K562 (cell line): ENCODE data around the gene FAM187B. TPM values are rescaled to one million over a fixed set of nuclear protein-coding genes. Genes with fewer than 3 reads are reported as not detected.
A peak's percentile ranks its signal among the peaks of the same experiment; 100 is the strongest.

Experiments
- BRF1 ChIP-seq: IDR thresholded peaks from 3 replicates; pipeline ENCODE4 v1.6.1; 2011; ENCODE audit warnings: borderline replicate concordance, mild to moderate bottlenecking; ENCODE audit not compliant: insufficient read length; ENCODE audit errors: extremely low read depth
- DMBX1 ChIP-seq: fragments of 250-450 bp; sonication (Bioruptor Pico); IDR thresholded peaks from 2 replicates; pipeline ENCODE4 v1.8.0; 2022; ENCODE audit warnings: inconsistent platforms, mild to moderate bottlenecking, moderate library complexity, borderline replicate concordance
- ESRRB ChIP-seq: fragments of 250-450 bp; sonication (Bioruptor Pico); IDR thresholded peaks from 2 replicates; pipeline ENCODE4 v1.5.0; 2020; ENCODE audit warnings: mild to moderate bottlenecking, moderate library complexity, borderline replicate concordance
- ETV6 ChIP-seq, 3 experiments: fragments of 150-350 bp in 1 of 3; sonication (generic) in 1 of 3; formaldehyde crosslinking in 1 of 3; IDR thresholded peaks; 2 replicates each; pipeline versions ENCODE4 v1.6.1 to v1.8.0; 2014 to 2022; ENCODE audit warnings: borderline replicate concordance in 2 of 3, low read depth in 2 of 3, antibody characterized with exemption in 1 of 3, low read length in 1 of 3, mild to moderate bottlenecking in 1 of 3, missing genetic modification reagents in 1 of 3
- FOXP4 ChIP-seq: sonication (generic); formaldehyde crosslinking; IDR thresholded peaks from 2 replicates; pipeline ENCODE4 v1.8.0; 2022; ENCODE audit warnings: mild to moderate bottlenecking, missing genetic modification reagents, borderline replicate concordance
- GABPB2 ChIP-seq: fragments of 250-450 bp; sonication (Bioruptor Pico); conservative IDR thresholded peaks from 2 replicates; pipeline ENCODE4 v1.5.1; 2021; ENCODE audit warnings: mild to moderate bottlenecking
- HDAC1 ChIP-seq, 2 experiments: fragments of 450-650 bp; IDR thresholded peaks; 2 replicates each; pipeline ENCODE4 v1.6.1; 2016 to 2017; ENCODE audit warnings: inconsistent platforms in 1 of 2, mild to moderate bottlenecking in 1 of 2, moderate library complexity in 1 of 2
- MECOM ChIP-seq: fragments of 250-450 bp; sonication (Bioruptor Pico); IDR thresholded peaks from 2 replicates; pipeline ENCODE4 v1.8.0; 2022; ENCODE audit warnings: inconsistent platforms
- NR0B1 ChIP-seq: fragments of 450-650 bp; IDR thresholded peaks from one replicate; pipeline ENCODE4 v1.6.1; 2018; ENCODE audit warnings: mild to moderate bottlenecking, moderate library complexity; ENCODE audit not compliant: partially characterized antibody
- NR2C2 ChIP-seq, 2 experiments: fragments of 200-800 bp in 1 of 2; sonication (Bioruptor generic) in 1 of 2; sonication (generic) in 1 of 2; formaldehyde crosslinking in 1 of 2; IDR thresholded peaks; 2 replicates each; pipeline versions ENCODE4 v1.6.1 to v1.8.0; 2016 to 2022; ENCODE audit warnings: mild to moderate bottlenecking in 1 of 2, missing compliant biosample characterization in 1 of 2, missing genetic modification characterization in 1 of 2, missing genetic modification reagents in 1 of 2
- OTX1 ChIP-seq: fragments of 450-650 bp; formaldehyde crosslinking; IDR thresholded peaks from 2 replicates; pipeline ENCODE4 v1.4.0; 2022; ENCODE audit warnings: mild to moderate bottlenecking
- PTRF ChIP-seq: fragments of 450-650 bp; IDR thresholded peaks from 2 replicates; pipeline ENCODE4 v1.6.1; 2016; ENCODE audit warnings: mild to moderate bottlenecking, missing genetic modification characterization, missing compliant biosample characterization
- RAD21 ChIP-seq, 2 experiments: fragments of 250-450 bp in 1 of 2; fragments of 450-650 bp in 1 of 2; sonication (Bioruptor Pico) in 1 of 2; formaldehyde crosslinking in 1 of 2; IDR thresholded peaks in 1 of 2; conservative IDR thresholded peaks in 1 of 2; 2 replicates each; pipeline versions ENCODE4 v1.4.0 to v1.8.0; 2020 to 2022; ENCODE audit warnings: mild to moderate bottlenecking in 2 of 2, moderate library complexity in 1 of 2
- RBM39 ChIP-seq: fragments of 200-400 bp; formaldehyde crosslinking; optimal IDR thresholded peaks from 2 replicates; pipeline ENCODE3; 2018; ENCODE audit warnings: low read depth, low read length
- RFX7 ChIP-seq: fragments of 250-450 bp; sonication (Bioruptor Pico); IDR thresholded peaks from 2 replicates; pipeline ENCODE4 v1.5.1; 2021; ENCODE audit warnings: mild to moderate bottlenecking
- SETDB1 ChIP-seq: IDR thresholded peaks from one replicate; pipeline ENCODE4 v1.6.1; 2012; ENCODE audit warnings: low read length, control low read depth, inconsistent platforms
- TAF1 ChIP-seq: IDR thresholded peaks from 2 replicates; pipeline ENCODE4 v1.6.1; 2011; ENCODE audit warnings: mild to moderate bottlenecking, low read length, moderate library complexity; ENCODE audit not compliant: insufficient read depth, control insufficient read depth, severe bottlenecking; ENCODE audit errors: extremely low read depth
- ZNF175 ChIP-seq: fragments of 200-800 bp; sonication (Bioruptor generic); IDR thresholded peaks from 2 replicates; pipeline ENCODE4 v1.6.1; 2016; ENCODE audit warnings: low read depth, mild to moderate bottlenecking, missing genetic modification characterization, missing compliant biosample characterization
- ZNF184 ChIP-seq: sonication (generic); formaldehyde crosslinking; IDR thresholded peaks from 2 replicates; pipeline ENCODE4 v1.5.0; 2020; ENCODE audit warnings: missing genetic modification reagents
- ZNF41 ChIP-seq: fragments of 250-450 bp; sonication (Bioruptor Pico); conservative IDR thresholded peaks from 2 replicates; pipeline ENCODE4 v1.4.0; 2020; ENCODE audit warnings: mild to moderate bottlenecking
- polyA plus RNA-seq, 8 experiments: library from polyadenylated mRNA; depleted of rRNA in 4 of 8; stranded (reverse) in 5 of 8; unstranded in 3 of 8; fragments of >200 nt; fragmentation: Nextera tagmentation in 2 of 8; fragmentation: Illumina TruSeq in 1 of 8; extraction: Ambion mirVana in 2 of 8; extraction: Trizol in 1 of 8; gene quantifications; 2 replicates each; pipeline versions ENCODE4 v1.2.1 to v1.2.3, GENCODE V29; 2011 to 2014; ENCODE audit warnings: inconsistent platforms in 1 of 8, missing spikeins in 1 of 8
- total RNA-seq, 7 experiments: library from RNA; depleted of rRNA in 6 of 7; stranded (reverse); fragments of >200 nt in 6 of 7; fragmentation: Illumina TruSeq in 2 of 7; extraction: Trizol in 2 of 7; gene quantifications; 2 replicates each; pipeline versions ENCODE4 v1.2.1 to v1.2.3, GENCODE V29; 2011 to 2021; ENCODE audit warnings: low replicate concordance in 1 of 7
- TF ChIP-seq, protein P1 (sequence below): fragments of 450-650 bp; conservative IDR thresholded peaks from 2 replicates; pipeline ENCODE4 v1.6.1; 2016; ENCODE audit warnings: missing genetic modification characterization, low read depth, mild to moderate bottlenecking, missing compliant biosample characterization, moderate library complexity

The FAM187B gene
- total and polyA plus RNA-seq, 9 of the 15 experiments (the other 6 are each of a cell fraction or from before 2014, with no cell fraction given), result 0.04 to 0.09 TPM; not detected in 7

- TF ChIP-seq, protein P1, sequence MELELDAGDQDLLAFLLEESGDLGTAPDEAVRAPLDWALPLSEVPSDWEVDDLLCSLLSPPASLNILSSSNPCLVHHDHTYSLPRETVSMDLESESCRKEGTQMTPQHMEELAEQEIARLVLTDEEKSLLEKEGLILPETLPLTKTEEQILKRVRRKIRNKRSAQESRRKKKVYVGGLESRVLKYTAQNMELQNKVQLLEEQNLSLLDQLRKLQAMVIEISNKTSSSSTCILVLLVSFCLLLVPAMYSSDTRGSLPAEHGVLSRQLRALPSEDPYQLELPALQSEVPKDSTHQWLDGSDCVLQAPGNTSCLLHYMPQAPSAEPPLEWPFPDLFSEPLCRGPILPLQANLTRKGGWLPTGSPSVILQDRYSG (tag), result peak; percentile 84
- TF ChIP-seq RFX7 (CRISPR knock-in tag), result no peak
- TF ChIP-seq OTX1 (CRISPR knock-in tag), result no peak
- no peak for TF ChIP-seq HDAC1 (IDR thresholded peaks at IDR 0.05)
- no peak for TF ChIP-seq FOXP4 (CRISPR knock-in tag)
- no peak for TF ChIP-seq SETDB1
- no peak for TF ChIP-seq BRF1
- TF ChIP-seq DMBX1 (CRISPR knock-in tag), result peak; percentile 75; the same call in 1 of the 2 replicates
- TF ChIP-seq TAF1, result no peak
- TF ChIP-seq RAD21 (CRISPR knock-in tag; conservative IDR thresholded peaks at IDR 0.05 in 1 of 2, IDR thresholded peaks at IDR 0.05 in 1 of 2), result no peak
- no peak for TF ChIP-seq ZNF41
- peak; percentile 83; the same call in 1 of the 2 replicates for TF ChIP-seq ZNF175
- 0 out of 2 replicates have a peak, but pooled peaks have one; percentile 21 for TF ChIP-seq MECOM (CRISPR knock-in tag)
- TF ChIP-seq NR2C2 (CRISPR knock-in tag; IDR thresholded peaks at IDR 0.05), result no peak
- peak; percentile 54; the same call in 1 of the 2 replicates for TF ChIP-seq NR2C2 (tag; IDR thresholded peaks at IDR 0.05)
- TF ChIP-seq ZNF184 (CRISPR knock-in tag), result no peak
- TF ChIP-seq RBM39, result no peak
- TF ChIP-seq NR0B1, result no peak
- peak; percentile 83 for TF ChIP-seq PTRF (tag)
- TF ChIP-seq ETV6 (IDR thresholded peaks at IDR 0.05; ENCODE audit: borderline replicate concordance in 1 of 2, low read depth in 2 of 2, low read length in 1 of 2), result no peak
- TF ChIP-seq ETV6 (CRISPR knock-in tag; IDR thresholded peaks at IDR 0.05; ENCODE audit: borderline replicate concordance), result no peak
- no peak for TF ChIP-seq ESRRB (CRISPR knock-in tag)
- TF ChIP-seq GABPB2 (CRISPR knock-in tag), result no peak
Observed at GRCh38 chr19:35214766-35215422, 13.6 kb downstream of the FAM187B start (continued).
